ENCODE data around the gene LTF. TPM values are rescaled to one million over a fixed set of nuclear protein-coding genes. Genes with fewer than 3 reads are reported as not detected.
"Not testable (repeated sequence)": the region's sequence is repeated elsewhere in the genome, so short reads cannot be mapped to it uniquely, and the experiment has no call there.

LTF gene
- total RNA-seq, 1 donor from 2014 or later = not detected

- Mint-ChIP-seq H3K9me3 (ENCODE audit: unreplicated experiment) (peaks cover 5% of the 10 kb centered on the region), H3K36me3 (ENCODE audit: unreplicated experiment) (no peaks in the 10 kb centered on the region), H3K4me3 (ENCODE audit: unreplicated experiment) (no peak overlapping the region), H3K27me3 (ENCODE audit: unreplicated experiment) (no peaks in the 10 kb centered on the region), H3K27ac (ENCODE audit: unreplicated experiment) (no peak overlapping the region), H3K4me1 (ENCODE audit: low read depth, unreplicated experiment) (peaks cover 1% of the 10 kb centered on the region)
- TF ChIP-seq CTCF (IDR thresholded peaks at IDR 0.05; ENCODE audit: partially characterized antibody, unreplicated experiment) = no peak
- no peak for DNase-seq
Measured at GRCh38 chr3:46440531-46441294, 24.0 kb downstream of the LTF start.

GRCh38 chr3:46438831-46439230, 25.9 kb downstream of the LTF start:
- no peak for TF ChIP-seq CTCF (IDR thresholded peaks at IDR 0.05; ENCODE audit: partially characterized antibody, unreplicated experiment)
- no peak for DNase-seq
- Mint-ChIP-seq H3K36me3 (ENCODE audit: unreplicated experiment) (no peaks in the 10 kb centered on the region), H3K27me3 (ENCODE audit: unreplicated experiment) (no peaks in the 10 kb centered on the region), H3K27ac (ENCODE audit: unreplicated experiment) (no peak overlapping the region), H3K4me1 (ENCODE audit: low read depth, unreplicated experiment) (peaks cover 1% of the 10 kb centered on the region), H3K9me3 (ENCODE audit: unreplicated experiment) (peaks cover 2% of the 10 kb centered on the region), H3K4me3 (ENCODE audit: unreplicated experiment) (no peak overlapping the region)

- H3K9me3 Mint-ChIP-seq (ENCODE audit: unreplicated experiment) = peaks cover 5% of the 10 kb centered on the region
Measured at GRCh38 chr3:46435081-46435726, 29.5 kb downstream of the LTF start.

GRCh38 chr3:46433841-46434240, 30.9 kb downstream of the LTF start:
- H3K27me3 Mint-ChIP-seq (ENCODE audit: unreplicated experiment) = peaks cover 2% of the 10 kb centered on the region
- peaks cover 4% of the 10 kb centered on the region for H3K36me3 Mint-ChIP-seq (ENCODE audit: unreplicated experiment)
- H3K9me3 Mint-ChIP-seq (ENCODE audit: unreplicated experiment) = peaks cover 3% of the 10 kb centered on the region
- no peak overlapping the region for H3K27ac Mint-ChIP-seq (ENCODE audit: unreplicated experiment)
- no peak for TF ChIP-seq CTCF (IDR thresholded peaks at IDR 0.05; ENCODE audit: partially characterized antibody, unreplicated experiment)
- no peak overlapping the region for H3K4me3 Mint-ChIP-seq (ENCODE audit: unreplicated experiment)
- H3K4me1 Mint-ChIP-seq (ENCODE audit: low read depth, unreplicated experiment) = no peaks in the 10 kb centered on the region
- no peak for DNase-seq

More at GRCh38 chr3:46435081-46435726, 29.5 kb downstream of the LTF start:
- H3K27me3 Mint-ChIP-seq (ENCODE audit: unreplicated experiment) = peaks cover 2% of the 10 kb centered on the region
- H3K4me1 Mint-ChIP-seq (ENCODE audit: low read depth, unreplicated experiment) = no peaks in the 10 kb centered on the region
- DNase-seq = no peak
- no peak overlapping the region for H3K27ac Mint-ChIP-seq (ENCODE audit: unreplicated experiment)
- H3K4me3 Mint-ChIP-seq (ENCODE audit: unreplicated experiment) = no peak overlapping the region
- H3K36me3 Mint-ChIP-seq (ENCODE audit: unreplicated experiment) = peaks cover 4% of the 10 kb centered on the region
- TF ChIP-seq CTCF (IDR thresholded peaks at IDR 0.05; ENCODE audit: partially characterized antibody, unreplicated experiment) = no peak

- H3K36me3 Mint-ChIP-seq (ENCODE audit: unreplicated experiment); H3K9me3 Mint-ChIP-seq (ENCODE audit: unreplicated experiment); H3K4me1 Mint-ChIP-seq (ENCODE audit: low read depth, unreplicated experiment); H3K4me3 Mint-ChIP-seq (ENCODE audit: unreplicated experiment); DNase-seq; H3K27me3 Mint-ChIP-seq (ENCODE audit: unreplicated experiment); H3K27ac Mint-ChIP-seq (ENCODE audit: unreplicated experiment): not testable (repeated sequence)
Measured at GRCh38 chr3:46433118-46433517, 31.6 kb downstream of the LTF start.

- not testable (repeated sequence) for H3K4me3 Mint-ChIP-seq (ENCODE audit: unreplicated experiment); H3K36me3 Mint-ChIP-seq (ENCODE audit: unreplicated experiment); H3K9me3 Mint-ChIP-seq (ENCODE audit: unreplicated experiment); H3K27me3 Mint-ChIP-seq (ENCODE audit: unreplicated experiment); DNase-seq; H3K4me1 Mint-ChIP-seq (ENCODE audit: low read depth, unreplicated experiment); H3K27ac Mint-ChIP-seq (ENCODE audit: unreplicated experiment)
Measured at GRCh38 chr3:46431905-46432304, 32.8 kb downstream of the LTF start.

- H3K9me3 Mint-ChIP-seq (ENCODE audit: unreplicated experiment); H3K36me3 Mint-ChIP-seq (ENCODE audit: unreplicated experiment); H3K27me3 Mint-ChIP-seq (ENCODE audit: unreplicated experiment); H3K4me1 Mint-ChIP-seq (ENCODE audit: low read depth, unreplicated experiment); H3K27ac Mint-ChIP-seq (ENCODE audit: unreplicated experiment); DNase-seq; H3K4me3 Mint-ChIP-seq (ENCODE audit: unreplicated experiment): not testable (repeated sequence)
Measured at GRCh38 chr3:46430879-46431278, 33.8 kb downstream of the LTF start.

Data from glutamatergic neuron (in vitro differentiated cells).